Ishikawa (cell line): ENCODE data around the gene TFF1.
A peak's percentile ranks its signal among the peaks of the same experiment; 100 is the strongest.

ENCODE experiments used
- CEBPB ChIP-seq: IDR thresholded peaks from 2 replicates; pipeline ENCODE4 v1.6.1; 2012
- CREB1 ChIP-seq: IDR thresholded peaks from 2 replicates; pipeline ENCODE4 v1.6.1; 2012; ENCODE audit warnings: low read depth
- EGR1 ChIP-seq: IDR thresholded peaks from 2 replicates; pipeline ENCODE4 v1.6.1; 2012
- EP300 ChIP-seq: IDR thresholded peaks from 2 replicates; pipeline ENCODE4 v1.6.1; 2012; ENCODE audit warnings: borderline replicate concordance
- FOXM1 ChIP-seq: IDR thresholded peaks from 2 replicates; pipeline ENCODE4 v1.6.1; 2012; ENCODE audit warnings: low read depth, borderline replicate concordance
- MAX ChIP-seq: IDR thresholded peaks from 2 replicates; pipeline ENCODE4 v1.6.1; 2012
- NFIC ChIP-seq: IDR thresholded peaks from 2 replicates; pipeline ENCODE4 v1.6.1; 2012
- RAD21 ChIP-seq: IDR thresholded peaks from 2 replicates; pipeline ENCODE4 v1.6.1; 2012; ENCODE audit warnings: low read depth
- TAF1 ChIP-seq: IDR thresholded peaks from 2 replicates; pipeline ENCODE4 v1.6.1; 2012; ENCODE audit warnings: low read depth, mild to moderate bottlenecking
- TCF12 ChIP-seq: IDR thresholded peaks from 2 replicates; pipeline ENCODE4 v1.6.1; 2012; ENCODE audit warnings: low read depth
- TEAD4 ChIP-seq: IDR thresholded peaks from 2 replicates; pipeline ENCODE4 v1.6.1; 2012
- USF1 ChIP-seq: IDR thresholded peaks from 2 replicates; pipeline ENCODE4 v1.6.1; 2012
- YY1 ChIP-seq: IDR thresholded peaks from 2 replicates; pipeline ENCODE4 v1.6.1; 2012; ENCODE audit warnings: low read depth
- ZBTB7A ChIP-seq: IDR thresholded peaks from 2 replicates; pipeline ENCODE4 v1.6.1; 2012; ENCODE audit warnings: low read depth
- TF ChIP-seq, protein P1 (sequence below): IDR thresholded peaks from 2 replicates; pipeline ENCODE4 v1.6.1; 2012; ENCODE audit warnings: low read depth, mild to moderate bottlenecking

The TFF1 gene

DNA sequence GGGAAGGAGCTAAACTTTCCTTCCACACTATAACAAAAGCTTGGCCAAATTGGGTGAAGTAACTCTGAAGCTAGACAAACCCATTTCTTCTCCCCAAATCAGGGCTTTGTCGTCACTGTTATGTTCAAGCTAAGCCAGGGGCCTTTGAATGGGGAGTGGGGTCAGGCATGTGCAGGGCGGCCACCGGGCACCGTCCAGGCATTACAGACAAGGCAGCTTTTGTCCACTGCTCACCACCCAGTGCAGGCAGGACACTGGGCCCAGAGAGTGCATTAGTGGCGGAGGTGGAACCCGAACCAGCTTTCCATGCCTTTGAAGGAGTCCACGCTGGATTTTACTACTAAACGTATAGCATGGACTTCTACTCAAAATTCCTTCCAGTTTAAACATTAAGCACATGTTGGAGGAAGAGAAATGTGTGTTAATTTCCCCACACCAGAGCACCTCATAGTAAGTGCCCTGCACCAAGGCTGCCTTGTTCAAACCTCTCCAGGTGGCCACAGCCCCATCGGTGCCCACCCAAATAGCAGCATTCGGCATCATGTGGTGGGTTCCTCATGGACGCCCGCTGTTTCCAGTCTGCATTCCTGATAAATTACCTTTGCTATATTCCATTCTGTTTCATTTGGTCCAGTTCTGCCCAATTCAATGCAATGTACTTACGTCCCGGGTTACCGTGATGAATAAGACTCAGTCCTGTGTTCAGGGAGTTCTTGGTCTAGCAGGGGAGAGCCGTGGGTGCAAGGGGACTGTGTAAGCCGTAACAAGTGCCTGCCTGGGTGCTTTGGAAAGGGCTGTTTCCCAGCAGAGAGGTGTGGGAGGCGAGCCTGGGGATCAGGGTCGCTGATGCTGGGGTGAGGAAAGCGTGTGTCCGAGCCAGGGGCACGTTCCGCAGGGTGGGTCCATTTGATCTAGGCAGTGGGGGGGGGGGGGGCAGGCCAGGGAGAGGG is 39.0 kb upstream of the TFF1 start:
- no peak for TF ChIP-seq EGR1
- TF ChIP-seq EP300: no peak
- TF ChIP-seq CREB1: no peak
- no peak for TF ChIP-seq NFIC
- TF ChIP-seq FOXM1: no peak

GRCh38 chr21:42404539-42404938 is 38.2 kb upstream of the TFF1 start:
- TF ChIP-seq FOXM1 (no peak), MAX (no peak), ZBTB7A (no peak), RAD21 (no peak), USF1 (no peak)

GRCh38 chr21:42403611-42404231 is 37.4 kb upstream of the TFF1 start, which contains the start of gene UBASH3A:
UBASH3A (plus strand) TSS chr21:42403902; CDS start chr21:42403946, 44 bp downstream.
- TF ChIP-seq ZBTB7A (no peak), FOXM1 (no peak), TCF12 (no peak), YY1 (no peak), NFIC (no peak), TAF1 (no peak), EP300 (no peak), RAD21 (no peak), CEBPB (no peak), TEAD4 (no peak), CREB1 (no peak), EGR1 (no peak), USF1 (no peak), MAX (no peak)
- TF ChIP-seq, protein P1, sequence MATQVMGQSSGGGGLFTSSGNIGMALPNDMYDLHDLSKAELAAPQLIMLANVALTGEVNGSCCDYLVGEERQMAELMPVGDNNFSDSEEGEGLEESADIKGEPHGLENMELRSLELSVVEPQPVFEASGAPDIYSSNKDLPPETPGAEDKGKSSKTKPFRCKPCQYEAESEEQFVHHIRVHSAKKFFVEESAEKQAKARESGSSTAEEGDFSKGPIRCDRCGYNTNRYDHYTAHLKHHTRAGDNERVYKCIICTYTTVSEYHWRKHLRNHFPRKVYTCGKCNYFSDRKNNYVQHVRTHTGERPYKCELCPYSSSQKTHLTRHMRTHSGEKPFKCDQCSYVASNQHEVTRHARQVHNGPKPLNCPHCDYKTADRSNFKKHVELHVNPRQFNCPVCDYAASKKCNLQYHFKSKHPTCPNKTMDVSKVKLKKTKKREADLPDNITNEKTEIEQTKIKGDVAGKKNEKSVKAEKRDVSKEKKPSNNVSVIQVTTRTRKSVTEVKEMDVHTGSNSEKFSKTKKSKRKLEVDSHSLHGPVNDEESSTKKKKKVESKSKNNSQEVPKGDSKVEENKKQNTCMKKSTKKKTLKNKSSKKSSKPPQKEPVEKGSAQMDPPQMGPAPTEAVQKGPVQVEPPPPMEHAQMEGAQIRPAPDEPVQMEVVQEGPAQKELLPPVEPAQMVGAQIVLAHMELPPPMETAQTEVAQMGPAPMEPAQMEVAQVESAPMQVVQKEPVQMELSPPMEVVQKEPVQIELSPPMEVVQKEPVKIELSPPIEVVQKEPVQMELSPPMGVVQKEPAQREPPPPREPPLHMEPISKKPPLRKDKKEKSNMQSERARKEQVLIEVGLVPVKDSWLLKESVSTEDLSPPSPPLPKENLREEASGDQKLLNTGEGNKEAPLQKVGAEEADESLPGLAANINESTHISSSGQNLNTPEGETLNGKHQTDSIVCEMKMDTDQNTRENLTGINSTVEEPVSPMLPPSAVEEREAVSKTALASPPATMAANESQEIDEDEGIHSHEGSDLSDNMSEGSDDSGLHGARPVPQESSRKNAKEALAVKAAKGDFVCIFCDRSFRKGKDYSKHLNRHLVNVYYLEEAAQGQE: no peak

DNA sequence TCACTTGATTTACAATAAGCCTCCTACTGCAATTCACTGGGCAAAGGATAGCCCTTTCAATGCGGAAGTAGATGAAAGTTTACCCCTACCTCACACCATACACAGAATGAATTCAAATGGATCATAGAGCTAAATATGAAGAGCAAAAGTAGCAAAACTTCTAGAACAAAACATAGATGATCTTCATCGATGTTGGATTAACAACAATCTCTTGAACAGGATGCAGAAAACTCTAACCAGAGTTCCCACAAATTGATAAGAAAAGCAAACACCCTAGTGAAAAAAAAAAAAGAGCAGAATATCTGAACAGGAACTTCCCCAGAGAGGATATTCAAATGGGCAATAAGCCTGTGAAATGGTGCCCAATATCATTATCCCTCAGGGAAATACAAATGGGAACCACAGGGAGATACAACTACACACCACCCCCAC is 35.5 kb upstream of the TFF1 start:
- TF ChIP-seq TEAD4 (no peak), YY1 (no peak), MAX (no peak)

GRCh38 chr21:42401154-42401553 is 34.8 kb upstream of the TFF1 start:
- peak; percentile 84 for TF ChIP-seq CEBPB
- no peak for TF ChIP-seq RAD21
- peak; percentile 64 for TF ChIP-seq TEAD4

DNA sequence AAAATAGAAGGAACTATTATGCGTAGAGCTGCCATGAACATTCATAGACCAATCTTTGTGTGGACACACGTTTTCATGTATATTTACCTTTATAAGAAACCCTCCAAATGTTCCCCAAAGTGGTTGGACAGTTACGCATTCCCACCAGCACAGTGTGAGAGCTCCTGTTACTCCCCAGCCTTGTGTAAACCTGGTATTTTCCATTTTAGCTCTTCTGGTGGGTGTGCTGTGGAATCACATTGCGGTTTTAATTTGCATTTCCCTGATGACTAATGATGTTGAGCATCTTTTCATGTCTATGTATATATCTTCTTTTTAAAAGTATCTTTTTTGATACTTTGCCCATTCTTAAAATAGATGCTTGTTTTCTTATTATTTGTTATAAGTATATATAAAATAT is 34.2 kb upstream of the TFF1 start:
- no peak for TF ChIP-seq CREB1

DNA sequence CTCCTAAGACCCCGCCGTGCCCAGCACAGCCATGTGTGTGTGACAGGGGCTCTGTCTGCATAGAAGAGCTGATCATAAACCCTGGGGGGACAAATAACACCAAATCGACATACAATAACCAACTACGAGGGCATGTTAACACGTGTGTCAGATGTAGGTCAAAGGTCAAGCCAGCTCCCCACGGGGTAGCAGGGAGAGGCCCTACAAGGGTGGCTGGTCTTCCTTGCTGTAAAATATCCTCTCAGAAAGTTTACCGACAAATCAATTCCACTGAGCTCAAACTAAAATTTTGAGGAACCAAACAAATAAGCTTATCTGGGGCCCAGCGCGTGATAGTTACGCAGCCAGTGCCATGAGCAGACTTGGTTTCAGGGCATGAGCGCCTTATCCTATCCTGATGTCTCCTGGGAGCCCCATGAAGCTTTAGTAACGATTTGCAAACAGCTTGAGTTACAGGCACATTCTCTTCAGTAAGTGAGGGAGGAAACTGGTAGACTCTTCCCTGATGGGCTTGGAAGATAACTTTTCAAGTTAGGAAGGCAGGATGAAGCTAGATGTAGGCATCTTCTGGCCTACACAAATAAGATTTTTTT is 32.2 kb upstream of the TFF1 start:
- no peak for TF ChIP-seq EGR1
- TF ChIP-seq TEAD4: no peak
- no peak for TF ChIP-seq TCF12
- TF ChIP-seq RAD21: no peak
- TF ChIP-seq FOXM1: no peak
- no peak for TF ChIP-seq NFIC
- no peak for TF ChIP-seq CREB1
- TF ChIP-seq EP300: no peak
- TF ChIP-seq, protein P1: no peak
- TF ChIP-seq TAF1: no peak
- no peak for TF ChIP-seq USF1
- no peak for TF ChIP-seq MAX
- no peak for TF ChIP-seq CEBPB
- TF ChIP-seq YY1: no peak
- no peak for TF ChIP-seq ZBTB7A
